Retina (tissue), 1 donor: Measurements from ENCODE around the gene SEPTIN5.
"Not testable (repeated sequence)": the region's sequence is repeated elsewhere in the genome, so short reads cannot be mapped to it uniquely, and the experiment has no call there.

Source experiments
- DNase-seq: peaks from one replicate; pipeline ENCODE4 v3.0.0-alpha.2; 2016

Gene SEPTIN5

DNA sequence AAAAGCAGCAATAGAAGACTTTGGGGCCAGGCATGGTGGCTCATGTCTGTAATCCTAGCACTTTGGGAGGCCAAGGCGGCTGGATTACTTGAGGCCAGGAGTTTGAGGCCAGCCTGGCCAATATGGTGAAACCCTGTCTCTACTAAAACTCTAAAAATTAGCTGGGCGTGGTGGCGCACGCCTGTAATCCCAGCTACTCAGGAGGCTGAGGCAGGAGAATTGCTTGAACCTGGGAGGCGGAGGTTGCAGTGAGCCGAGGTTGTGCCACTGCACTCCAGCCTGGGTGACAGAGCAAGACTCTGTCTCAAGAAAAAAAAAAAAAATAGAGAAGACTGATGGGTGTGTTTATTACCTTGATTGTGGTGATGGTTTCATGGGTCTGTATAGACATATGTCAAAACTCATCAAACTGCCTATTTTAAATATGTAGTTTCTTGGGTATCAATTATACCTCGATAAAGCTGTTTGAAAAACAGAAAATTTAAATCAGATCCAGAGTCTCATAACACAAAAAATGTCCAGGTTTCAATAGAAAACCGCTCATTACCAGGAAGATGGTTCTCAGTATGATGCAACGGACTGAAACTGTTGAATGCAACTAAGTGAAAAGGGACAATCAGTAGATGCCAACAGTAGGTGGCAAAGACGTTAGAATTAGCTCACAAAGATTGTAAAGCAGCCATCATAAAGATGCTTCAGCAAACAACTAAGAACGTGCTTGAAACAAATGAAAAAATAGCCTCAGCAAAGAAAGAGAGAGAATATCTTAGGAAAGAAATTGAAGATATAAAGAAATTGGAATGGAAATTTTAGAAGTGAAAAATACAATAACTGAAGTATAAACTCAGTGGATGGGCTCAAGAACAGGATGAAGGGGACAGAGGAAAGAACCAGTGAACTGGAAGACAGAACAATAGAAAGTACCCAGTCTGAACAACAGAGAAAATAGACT lies 33.1 kb upstream of the SEPTIN5 start:
- no peak for DNase-seq

DNA sequence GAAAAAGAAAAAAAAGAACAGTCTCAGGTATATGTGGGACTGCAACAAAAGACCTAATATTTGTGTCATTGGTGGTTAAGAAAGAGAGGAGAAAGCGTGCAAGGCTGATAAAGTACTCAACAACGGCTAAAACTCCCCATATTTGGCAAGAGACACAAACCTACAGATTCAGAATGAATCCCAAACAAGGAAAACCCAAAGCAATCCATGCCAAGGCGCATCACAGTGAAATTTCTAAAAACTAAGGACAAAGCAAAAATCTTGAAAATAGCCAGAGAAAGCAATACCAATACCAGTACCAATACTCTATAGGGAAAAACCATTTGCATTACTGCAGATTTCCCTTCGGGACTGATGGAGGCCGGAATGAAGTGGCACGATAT lies 32.4 kb upstream of the SEPTIN5 start:
- no peak for DNase-seq

DNA sequence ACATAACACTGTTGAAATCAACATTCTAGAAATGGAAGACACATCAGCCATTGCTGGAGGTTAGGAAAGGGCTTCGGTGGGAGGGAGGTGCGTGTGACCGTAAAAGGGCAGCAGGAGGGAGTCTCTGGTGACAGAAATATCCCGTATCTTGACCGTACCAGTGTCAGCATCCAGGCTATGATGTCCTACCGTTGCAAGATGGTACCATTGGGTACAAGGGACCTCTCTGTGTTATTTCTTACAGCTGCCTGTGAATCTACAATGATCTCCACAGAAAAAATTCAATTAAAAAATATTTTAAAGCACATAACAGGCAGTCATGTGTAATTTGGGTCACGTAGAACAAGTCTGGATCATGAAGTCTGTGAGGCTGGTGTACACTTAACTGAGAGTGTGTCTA lies 27.4 kb upstream of the SEPTIN5 start:
- DNase-seq, result no peak

DNA sequence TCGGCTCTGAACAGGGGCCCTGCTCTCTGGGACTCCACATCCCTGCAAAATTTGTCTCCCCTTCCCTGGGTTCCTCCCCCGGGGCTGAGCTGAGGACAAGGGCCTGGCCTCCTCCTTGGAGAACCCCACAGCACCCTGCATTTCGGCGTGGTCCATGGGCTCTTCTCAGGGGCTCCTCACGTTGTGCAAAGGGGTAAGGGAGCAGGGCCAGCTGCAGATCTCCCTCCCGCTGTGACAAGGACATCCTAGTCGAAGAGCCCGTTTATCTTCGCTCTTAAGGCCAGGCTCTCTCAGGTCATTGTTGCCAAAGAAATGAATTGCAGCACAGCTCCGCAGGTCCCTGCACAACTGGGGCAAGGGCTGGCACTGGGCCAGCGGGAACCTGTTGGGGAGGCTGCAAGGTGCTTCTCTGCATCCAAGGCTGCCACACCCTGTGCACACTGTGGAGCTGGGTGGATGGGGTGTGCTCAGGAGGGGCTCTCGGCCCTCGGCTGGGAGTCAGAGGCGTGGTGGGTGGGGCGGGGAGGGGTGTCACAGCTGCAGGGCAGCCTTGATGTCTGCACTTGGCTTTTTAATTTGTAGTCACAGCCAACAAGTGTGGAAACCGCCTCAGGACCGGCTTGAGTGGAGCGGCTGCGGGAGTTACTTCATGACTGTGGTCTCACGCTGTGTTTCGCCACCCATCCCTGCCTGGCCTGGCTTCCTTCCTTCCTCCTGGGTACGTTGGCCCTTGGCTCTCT lies 26.6 kb upstream of the SEPTIN5 start:
- DNase-seq, result no peak

DNA sequence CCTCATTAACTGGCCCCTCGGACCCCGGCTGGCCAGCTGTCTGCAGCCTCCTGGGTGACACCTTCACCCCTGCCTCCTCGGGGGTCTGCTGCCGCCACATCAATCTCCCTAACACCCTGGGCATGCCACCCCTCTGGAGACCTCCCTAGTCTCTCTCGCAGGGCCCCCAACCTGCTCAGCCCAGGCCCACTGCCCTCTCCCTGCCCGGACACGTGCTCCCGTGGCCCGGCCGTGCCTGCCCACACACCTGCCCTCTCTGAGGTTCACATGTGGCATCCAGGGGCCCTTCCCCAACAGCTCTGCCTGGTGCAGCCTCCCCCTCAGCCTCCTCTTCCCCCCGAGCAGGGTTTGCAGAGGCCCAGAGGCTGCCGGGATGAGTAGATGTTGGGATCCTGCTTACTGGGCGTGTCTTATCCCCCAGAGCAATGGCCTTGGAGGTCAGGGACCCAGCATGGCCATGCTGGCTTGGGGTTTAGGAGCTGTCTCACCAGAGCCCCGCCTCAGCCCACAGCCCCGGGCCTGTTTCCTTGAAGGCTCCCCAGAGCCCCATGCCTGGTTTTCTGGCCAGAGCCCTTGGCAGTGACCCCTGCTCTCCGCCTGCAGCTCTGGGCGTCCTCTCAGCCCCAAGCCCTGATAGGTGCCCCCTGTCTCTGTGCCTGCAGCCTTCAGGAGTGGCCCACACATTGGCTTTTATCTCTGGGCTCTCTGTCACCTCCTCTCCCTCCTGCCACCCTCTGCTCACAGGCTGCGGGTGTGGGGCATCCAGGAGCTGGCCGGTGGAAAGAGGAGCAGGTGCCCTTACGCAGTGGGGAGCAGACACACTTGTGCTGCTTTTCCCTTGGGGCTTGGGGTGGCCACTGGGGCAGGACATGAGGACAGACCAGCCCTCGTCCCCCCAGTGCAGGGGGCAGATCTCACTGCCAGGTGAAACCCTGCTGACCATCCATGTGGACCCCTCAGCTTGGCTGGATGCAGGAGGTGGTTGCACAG lies 25.7 kb upstream of the SEPTIN5 start:
- DNase-seq, result no peak

DNA sequence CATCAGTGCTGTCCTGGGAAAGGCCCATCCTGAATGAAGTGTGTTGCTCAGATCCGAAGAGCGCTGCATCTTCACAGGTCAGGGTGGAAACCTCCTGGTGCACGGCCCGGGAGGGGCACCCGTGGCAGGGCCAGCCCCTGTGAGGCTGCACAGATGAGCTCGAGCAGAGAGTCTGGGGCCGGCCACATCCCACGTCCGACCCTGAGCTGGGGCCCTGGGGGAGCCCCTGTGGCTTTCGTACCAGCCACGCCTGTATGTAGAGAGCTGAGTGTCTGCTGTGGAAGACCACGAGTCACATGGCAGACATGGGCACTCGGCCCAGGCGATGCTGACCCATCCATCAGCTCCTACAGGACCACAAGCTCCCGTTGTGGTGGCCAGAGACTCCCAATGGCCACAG lies 24.9 kb upstream of the SEPTIN5 start:
- no peak for DNase-seq

DNA sequence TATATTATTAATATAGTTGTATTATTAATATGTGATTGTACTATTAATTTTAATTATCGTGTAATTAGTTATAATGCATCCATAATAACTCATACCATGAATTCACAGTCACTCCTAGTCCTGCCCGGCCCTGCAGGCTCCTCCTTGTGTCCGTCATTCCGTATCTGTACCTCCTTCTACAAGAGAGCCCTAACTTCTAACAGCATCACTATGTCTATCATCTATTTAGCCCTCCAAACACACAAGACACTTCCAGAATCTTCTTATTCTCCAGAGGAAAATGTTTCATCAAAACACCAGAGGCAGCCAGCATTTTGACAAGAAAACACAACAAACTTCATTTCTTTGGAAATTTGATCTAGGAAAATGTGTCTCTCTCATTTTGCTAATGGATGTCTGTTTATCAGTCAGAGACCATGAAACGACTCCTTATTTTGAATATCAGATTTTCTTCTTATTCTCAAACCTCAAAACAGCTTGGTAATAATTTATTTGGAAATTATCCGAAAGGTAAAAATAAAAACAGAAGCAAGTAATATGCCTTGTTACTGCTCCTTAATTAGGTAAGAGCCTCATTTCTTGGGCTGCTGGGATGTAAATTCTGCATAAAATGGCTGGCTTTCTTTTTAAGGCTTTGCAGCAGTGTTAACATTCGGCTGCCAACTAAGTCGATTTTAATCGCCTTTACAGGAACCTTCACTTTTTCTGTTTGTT lies 23.1 kb upstream of the SEPTIN5 start:
- DNase-seq, result no peak

DNA sequence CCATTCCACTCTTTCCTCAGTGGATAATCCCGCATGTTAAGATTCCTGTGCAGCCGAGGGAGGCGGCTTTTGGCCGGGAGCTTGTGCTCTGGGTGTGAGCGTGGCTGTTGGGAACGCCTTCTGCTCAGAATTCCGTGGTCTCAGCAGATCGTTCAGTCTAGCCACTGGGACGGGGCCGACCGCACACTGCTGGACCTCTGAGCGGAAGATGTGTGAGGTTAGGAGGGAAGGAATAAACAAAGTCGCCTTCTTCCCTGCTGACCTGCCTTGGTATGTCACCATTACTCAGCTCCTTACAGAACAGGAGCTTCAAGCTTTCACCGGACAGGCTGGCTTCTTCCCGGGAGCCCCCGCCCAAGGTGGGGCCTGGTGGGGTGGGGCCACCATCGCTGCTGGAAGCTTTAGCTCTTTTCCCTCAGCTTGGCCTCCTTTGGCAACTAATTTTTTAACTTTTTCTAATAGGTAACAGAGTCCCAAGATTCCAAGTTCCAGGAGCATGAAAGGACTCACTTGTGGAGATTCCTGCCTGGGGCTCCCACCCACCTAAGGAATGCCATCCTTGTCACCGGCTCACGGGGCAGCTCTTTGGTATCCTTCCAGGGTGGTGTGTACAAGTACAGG lies 22.5 kb upstream of the SEPTIN5 start:
- peak; percentile 67 for DNase-seq

DNA sequence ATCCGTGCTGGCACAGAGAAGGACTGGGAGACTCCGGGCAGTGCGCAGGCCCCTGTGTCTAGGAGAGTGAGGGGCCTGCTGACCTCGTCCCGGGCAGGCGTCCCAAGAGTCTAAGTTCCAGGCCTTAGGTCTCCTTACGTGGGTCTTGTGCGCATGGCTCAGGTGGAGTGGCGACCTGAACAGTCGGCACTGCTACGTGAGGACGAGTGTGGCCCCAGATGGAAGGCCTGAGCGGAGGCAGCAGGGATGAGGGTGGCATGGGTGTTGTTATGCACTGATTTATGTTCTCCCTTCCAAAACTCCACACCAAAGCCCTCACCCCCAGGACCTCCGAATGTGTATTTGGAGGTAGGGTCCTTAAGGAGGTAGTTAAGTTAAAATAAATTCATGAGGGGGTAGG lies 20.7 kb upstream of the SEPTIN5 start:
- DNase-seq, result no peak

DNA sequence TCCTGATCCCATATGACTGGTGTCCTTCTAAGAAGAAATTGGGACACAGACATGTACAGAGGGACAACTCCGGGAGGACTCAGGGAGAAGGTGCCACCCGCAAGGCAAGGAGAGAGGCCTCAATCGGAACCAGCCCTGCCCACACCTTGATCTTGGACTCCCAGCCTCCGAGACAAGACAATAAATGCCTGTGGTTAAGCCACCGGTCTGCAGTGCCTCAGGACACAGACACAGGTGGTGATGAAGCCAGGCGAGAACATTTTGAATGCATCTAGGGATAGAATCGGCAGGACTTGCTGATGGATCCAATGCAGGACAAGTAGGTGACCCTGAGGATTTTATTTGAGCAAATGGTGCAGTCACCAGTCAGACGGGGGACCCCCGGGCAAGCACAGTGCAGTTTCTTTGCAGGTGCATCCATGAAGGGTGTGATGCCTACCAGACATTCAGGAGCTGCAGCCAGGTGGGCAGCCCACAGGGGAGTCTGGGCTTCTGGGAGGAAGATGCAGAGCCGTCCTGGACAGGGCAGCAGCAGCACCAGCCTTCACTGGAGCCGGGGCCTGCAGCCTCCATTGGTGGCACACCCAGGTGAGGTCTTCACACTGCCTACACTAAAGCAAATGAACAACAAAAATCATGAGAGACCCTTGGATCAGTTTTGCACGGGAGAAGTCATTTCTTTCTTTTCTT lies 20.2 kb upstream of the SEPTIN5 start:
- no peak for DNase-seq

DNA sequence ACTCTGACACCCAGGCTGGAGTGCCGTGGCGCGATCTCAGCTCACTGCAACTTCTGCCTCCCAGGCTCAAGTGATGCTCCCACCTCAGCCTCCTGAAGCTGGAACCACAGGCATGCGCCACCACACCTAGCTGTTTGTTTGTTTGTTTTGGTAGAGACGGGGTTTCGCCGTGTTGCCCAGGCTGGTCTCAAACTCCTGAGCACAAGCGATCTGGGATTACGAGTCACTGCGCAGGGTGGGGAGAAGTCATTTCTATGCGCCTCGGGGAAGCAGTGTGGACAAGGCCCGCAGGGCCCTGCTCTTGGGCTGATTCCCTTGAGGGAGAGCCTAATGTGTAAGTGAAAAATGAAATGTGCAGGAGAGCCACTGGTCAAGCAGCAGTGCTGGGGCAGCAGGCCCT lies 19.6 kb upstream of the SEPTIN5 start:
- no peak for DNase-seq

DNA sequence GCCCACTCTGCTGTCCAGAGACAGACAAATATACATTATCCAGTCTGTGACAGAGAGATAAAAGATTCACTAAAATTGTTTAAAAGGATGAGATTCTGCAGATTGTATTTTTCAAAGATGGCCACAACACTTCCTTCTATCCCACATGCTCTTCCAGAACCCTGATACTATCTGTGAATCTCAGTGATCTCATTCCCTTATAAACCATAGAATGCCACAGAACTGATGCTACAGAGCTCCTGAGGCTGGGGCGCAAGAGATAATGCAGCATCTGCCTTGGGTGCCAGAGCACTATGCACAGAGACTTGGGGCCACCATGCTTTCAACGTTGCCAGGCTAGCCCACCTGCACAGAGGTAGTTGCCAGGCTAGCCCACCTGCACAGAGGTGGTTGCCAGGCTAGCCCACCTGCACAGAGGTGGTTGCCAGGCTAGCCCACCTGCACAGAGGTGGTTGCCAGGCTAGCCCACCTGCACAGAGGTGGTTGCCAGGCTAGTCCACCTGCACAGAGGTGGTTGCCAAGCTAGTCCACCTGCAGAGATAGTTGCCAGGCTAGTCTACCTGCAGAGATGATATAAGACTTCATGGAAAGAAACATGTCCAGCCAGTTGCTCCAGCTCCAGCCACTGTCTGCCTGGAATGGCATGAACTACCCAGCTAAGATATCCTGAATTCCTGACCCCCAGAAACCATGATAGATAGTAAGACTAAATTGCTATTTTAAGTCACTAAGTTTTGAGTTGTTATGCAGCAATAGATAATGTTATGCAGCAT lies 17.6 kb upstream of the SEPTIN5 start:
- no peak for DNase-seq

DNA sequence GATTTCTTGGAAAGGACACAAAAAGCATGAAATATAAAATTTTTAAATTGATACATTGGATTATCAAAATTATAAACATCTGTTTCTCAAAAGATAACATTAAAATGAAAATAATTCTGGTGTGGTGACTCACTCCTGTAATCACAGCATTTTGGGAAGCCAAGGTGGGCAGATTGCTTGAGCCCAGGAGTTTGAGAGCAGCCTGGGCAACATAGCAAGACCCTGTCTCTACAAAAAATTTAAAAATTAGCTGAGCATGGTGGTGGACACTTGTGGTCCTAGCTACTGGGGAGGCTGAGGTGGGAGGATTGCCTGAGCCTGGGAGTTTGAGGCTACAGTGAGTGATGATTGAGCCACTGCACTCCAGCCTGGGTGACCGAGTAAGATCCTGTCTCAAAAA lies 16.4 kb upstream of the SEPTIN5 start:
- DNase-seq, result not testable (repeated sequence)

DNA sequence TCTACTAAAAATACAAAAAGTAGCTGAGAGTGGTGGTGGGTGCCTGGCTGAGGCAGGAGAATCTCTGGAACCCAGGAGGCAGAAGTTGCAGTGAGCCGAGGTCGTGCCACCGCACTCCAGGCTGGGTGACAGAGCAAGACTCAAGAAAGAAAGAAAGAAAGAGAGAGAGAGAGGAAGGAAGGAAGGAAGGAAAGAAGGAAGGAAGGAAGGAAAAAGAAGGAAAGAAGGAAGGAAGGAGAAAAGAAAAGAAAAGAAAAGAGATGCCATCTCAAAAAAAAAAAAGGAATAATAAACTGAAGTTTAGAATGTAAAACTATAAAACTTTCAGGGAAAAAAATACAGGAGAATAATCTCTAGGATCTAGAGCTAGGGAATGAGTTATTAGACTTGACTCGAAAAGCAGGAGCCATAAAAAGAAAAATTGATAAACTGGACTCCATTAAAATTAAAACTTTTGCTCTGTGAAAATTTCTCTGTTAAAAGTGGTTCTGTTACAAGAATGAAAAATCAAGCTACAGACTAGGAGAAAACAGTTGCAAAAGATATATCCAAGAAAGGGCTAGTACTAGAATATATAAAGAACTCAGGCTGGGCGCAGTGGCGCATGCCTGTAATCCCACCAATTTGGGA lies 13.4 kb upstream of the SEPTIN5 start:
- no peak for DNase-seq

DNA sequence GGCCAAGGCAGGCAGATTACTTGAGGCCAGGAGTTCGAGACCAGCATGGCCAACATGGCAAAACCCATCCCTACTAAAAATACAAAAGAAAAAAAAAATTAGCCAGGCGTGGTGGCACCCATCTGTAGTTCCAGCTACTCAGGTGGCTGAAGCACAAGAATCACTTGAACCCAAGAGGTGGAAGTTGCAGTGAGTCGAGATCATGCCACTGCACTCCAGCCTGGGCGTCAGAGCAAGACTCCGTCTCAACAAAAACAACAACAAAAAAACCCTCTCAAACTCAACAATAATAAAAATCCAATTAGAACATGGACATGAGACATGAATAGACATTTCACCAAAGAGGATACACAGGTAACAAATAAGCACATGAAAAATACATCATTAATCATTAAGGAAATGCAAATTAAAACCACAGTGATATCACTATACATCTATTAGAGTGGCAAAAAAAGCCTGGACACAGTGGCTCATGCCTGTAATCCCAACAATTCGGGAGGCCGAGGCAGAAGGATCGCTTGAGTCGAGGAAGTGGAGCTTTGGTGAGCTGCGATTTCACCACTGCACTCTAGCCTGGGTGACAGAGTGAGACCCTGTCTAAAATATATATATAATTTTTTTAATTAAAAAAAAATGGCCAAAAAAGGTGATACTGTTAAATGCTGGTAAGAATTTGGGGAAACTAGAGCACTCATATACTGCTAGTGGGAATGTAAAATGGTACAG lies 12.7 kb upstream of the SEPTIN5 start:
- DNase-seq, result no peak

DNA sequence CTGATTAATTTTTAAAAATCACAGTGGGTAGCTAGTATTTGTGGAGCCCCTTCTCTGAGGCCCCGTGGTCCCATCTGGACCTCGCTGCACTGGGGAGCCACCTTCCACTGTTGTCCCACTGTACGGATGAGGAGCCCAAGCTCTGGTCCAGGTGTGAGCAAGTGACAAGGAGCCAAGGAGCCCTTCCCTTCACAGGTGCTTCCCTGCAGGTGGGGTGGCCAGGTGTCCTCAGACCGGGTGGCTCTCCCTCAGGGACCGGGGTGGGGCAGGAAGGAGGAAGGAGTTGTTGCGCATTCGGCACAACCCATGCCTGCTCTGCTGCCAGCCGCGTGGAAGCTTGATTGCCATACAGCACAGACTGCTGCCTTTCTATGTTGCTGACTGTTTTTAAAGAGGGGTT lies 10.4 kb upstream of the SEPTIN5 start:
- no peak for DNase-seq

DNA sequence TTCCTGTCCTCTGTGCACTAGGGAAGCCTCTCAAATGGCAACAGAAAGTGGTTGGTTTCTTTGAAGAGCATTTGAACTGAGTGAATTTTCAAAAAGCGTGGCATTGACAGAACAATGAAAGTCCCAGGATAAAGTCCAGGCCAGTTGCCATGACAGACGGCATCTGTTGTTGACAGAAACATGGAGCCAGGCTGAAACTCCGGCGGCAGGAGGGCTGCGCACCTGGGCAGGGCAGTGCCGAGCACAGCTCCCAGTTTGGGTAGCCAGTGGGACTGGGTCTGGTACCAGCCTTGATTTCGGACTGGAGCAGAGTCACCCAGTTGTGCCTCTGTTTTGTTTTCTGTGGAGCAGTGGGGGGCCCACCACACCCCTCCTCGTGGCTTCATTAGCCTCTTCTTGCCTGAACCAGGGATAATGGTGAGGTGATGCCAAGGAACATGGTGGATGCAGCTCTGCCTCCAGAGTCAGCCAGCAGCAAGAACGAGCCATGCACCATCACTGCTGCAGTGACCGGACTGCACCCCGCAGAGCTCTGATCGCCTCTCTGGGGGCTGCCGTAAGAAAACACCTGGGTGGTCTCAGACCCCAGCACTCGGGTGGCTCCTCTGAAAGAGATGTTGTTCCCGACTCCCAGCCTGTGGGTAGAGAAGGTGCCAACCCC lies 9.8 kb upstream of the SEPTIN5 start:
- DNase-seq, result no peak

DNA sequence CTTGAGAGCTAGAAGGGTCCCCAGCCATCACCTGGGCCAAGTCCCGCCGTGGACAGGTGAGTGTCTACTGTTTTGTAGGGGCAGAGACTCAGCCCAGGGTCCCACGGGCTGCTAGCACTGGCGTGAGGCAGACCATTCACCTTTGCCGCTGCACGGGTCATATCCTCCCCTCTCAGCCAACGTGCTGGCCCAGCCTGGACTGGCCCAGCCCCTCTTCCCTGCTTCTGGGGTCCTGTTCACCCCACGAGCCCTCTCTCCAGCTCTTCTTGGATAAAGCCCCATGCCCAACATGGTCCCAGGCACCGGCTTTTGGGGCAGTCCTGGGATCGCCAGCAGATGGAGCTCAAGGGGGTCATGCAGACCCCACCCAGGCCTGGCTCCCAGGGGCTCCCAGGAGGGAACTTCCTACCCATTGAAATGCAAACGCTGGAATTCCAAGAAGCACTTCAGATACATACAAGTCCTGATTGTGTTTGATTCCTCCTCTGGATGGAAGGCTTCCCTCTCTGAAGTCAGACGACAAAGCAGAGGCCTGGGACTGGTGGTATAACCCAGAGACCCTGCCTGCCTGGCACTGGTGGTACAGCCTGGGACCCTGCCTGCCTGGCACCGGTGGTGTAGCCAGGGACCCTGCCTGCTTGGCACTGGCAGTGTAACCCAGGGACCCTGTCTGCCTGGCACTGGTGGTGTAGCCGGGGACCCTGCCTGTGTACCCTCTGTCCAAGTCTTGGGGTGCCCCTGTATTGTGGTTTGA lies 8.9 kb upstream of the SEPTIN5 start:
- no peak for DNase-seq
